Stomach (tissue), 4 donors: Measurements from ENCODE around the gene KCNC1.

Experiments
- CTCF ChIP-seq, 7 experiments: fragments of 450-650 bp in 4 of 7; fragments of 200-600 bp in 3 of 7; sonication (generic) in 3 of 7; IDR thresholded peaks; one replicate each; pipeline ENCODE4 v1.5.1; 2016 to 2019; ENCODE audit warnings: antibody characterized with exemption in 7 of 7, control low read depth in 2 of 7, mild to moderate bottlenecking in 1 of 7
- POLR2A ChIP-seq, 4 donors: fragments of 450-650 bp; IDR thresholded peaks; one replicate each; pipeline ENCODE4 v1.6.1; 2016; ENCODE audit warnings: antibody characterized with exemption in 4 of 4, control low read depth in 2 of 4, mild to moderate bottlenecking in 1 of 4, moderate library complexity in 1 of 4
- POLR2AphosphoS5 ChIP-seq, 3 donors: sonication (generic); formaldehyde crosslinking; IDR thresholded peaks; one replicate each; pipeline ENCODE4 v1.6.1; 2016; ENCODE audit warnings: antibody characterized with exemption in 3 of 3

- TF ChIP-seq POLR2AphosphoS5 (IDR thresholded peaks at IDR 0.05), result no peak
- TF ChIP-seq CTCF (IDR thresholded peaks at IDR 0.05), result no peak
- no peak for TF ChIP-seq POLR2A (IDR thresholded peaks at IDR 0.05)
Observed at GRCh38 chr11:17816232-17816931, 81.8 kb downstream of the KCNC1 start.
